ENCODE data around the gene GOLGA6L7.

The GOLGA6L7 gene

DNA sequence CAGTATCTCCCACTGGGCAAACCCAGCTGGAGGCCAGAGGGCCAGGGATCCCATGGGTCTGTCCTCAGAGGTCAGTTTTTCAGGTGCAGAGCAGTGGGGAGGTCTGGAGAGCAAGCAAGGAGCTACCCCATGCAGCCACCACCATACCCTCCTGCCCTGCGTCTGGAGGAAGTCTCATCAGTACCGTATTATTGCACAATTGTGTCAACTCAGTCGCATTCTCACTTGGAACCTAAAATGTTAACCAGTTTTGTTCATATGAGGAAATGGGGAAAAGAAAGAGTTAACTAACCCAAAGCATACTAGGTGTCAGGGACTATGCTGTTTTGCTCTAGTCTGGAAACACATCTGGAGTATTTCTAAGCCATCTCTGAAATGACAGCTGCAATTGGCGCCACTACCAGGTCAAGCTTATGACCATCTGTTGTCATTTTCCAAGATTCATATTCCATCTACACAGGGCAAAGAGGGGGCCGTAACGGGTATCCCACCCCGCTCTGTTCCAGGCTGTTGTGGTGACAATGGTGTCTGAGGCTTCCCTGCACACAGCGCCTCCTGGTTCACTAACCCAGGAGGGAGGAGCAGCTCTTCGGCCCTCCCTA lies 20.4 kb upstream of the GOLGA6L7 start:
- TF ChIP-seq, protein P1, sequence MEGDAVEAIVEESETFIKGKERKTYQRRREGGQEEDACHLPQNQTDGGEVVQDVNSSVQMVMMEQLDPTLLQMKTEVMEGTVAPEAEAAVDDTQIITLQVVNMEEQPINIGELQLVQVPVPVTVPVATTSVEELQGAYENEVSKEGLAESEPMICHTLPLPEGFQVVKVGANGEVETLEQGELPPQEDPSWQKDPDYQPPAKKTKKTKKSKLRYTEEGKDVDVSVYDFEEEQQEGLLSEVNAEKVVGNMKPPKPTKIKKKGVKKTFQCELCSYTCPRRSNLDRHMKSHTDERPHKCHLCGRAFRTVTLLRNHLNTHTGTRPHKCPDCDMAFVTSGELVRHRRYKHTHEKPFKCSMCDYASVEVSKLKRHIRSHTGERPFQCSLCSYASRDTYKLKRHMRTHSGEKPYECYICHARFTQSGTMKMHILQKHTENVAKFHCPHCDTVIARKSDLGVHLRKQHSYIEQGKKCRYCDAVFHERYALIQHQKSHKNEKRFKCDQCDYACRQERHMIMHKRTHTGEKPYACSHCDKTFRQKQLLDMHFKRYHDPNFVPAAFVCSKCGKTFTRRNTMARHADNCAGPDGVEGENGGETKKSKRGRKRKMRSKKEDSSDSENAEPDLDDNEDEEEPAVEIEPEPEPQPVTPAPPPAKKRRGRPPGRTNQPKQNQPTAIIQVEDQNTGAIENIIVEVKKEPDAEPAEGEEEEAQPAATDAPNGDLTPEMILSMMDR (IDR thresholded peaks at IDR 0.05) = no peak

DNA sequence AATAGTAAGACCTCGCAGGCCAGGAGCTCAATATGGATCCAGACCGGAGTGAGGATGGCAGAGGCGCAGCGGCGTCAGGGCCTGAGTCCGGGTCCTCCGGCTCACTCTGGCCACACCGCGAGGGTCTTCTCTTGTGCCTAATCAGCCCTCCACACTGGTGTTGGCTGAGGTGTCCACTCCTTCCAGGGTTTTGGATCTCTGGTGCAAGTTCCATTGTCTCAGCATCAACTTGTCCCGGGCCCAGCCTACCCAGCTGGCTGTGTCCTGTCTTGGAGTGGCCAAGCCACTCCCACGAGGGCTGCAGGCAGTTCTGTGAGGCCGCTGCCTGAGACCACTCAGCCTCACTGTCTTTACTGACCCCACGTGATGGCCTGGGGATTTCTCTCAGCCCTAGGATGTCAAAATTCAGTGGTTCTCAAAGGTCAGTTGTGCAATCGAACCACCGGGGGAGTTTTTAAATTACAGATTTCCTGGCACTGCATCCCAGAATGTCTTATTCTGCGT lies 12.6 kb upstream of the GOLGA6L7 start:
- TF ChIP-seq, protein P1 (IDR thresholded peaks at IDR 0.05) = no peak

DNA sequence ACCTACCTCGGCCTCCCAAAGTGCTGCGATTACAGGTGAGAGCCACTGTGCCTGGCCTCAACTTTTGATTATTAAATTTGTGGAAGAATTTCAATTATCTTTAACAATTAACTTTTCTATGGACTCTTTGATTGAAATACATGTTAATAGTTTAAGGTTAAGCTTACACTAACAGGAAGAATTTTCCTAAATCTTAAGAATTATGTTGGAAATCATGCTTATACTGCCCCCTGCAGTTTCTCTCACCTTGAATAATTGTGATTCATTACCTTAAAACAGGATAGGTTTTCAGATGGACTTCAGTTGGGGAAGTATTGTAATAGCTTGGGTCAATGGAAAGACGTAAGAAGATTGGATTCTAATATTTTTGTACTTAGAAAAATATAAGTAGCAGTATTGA lies 54.2 kb downstream of the GOLGA6L7 start:
- TF ChIP-seq, protein P1 (IDR thresholded peaks at IDR 0.05) = peak; percentile 33; the same call in 1 of the 2 replicates
